GM18526 (cell line): ENCODE data around the gene SBK1.

Source experiments
- POLR2A ChIP-seq: IDR thresholded peaks from 3 replicates; pipeline ENCODE4 v1.6.1; 2011; ENCODE audit not compliant: insufficient read length; ENCODE audit errors: extremely low read depth

The SBK1 gene

DNA sequence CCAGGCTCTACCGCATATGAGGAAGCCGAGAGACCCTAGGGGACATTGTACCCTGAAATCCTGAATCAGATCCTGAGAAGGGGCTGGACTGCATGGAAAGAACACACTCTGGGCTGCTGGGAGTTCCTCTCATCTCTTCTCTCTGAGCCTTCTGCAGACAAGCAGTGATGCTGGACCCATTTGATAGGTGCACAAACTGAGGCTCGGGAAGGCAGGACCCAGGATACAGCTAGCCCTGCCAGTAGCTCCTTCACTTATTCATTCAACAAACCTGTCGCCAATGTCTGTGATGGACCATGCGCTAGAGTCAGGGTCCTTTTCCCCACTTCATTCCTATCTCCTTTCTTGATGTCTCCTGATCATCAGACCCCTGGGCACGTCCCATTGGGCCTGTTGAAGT is 1.9 kb downstream of the SBK1 start:
- no peak for TF ChIP-seq POLR2A

DNA sequence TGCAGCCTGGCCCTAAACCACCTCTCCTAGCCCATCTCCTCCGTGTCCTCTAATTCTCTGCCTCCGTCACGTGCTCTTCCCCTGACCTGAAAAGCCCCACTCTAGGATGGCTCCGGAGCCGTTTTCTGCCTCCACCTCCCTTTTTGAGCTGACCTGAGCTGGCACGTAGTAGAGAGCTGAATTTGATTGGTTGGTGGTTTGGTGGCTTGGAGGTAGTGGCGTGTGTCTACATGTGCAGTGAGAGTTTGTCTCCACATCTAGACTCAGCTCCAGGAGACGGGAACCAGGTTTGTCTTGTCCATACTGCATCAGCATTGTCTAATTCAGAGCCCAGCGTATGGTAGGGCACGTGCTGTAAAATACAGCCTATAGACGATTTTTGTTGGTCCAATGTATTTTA is 3.0 kb downstream of the SBK1 start:
- no peak for TF ChIP-seq POLR2A

DNA sequence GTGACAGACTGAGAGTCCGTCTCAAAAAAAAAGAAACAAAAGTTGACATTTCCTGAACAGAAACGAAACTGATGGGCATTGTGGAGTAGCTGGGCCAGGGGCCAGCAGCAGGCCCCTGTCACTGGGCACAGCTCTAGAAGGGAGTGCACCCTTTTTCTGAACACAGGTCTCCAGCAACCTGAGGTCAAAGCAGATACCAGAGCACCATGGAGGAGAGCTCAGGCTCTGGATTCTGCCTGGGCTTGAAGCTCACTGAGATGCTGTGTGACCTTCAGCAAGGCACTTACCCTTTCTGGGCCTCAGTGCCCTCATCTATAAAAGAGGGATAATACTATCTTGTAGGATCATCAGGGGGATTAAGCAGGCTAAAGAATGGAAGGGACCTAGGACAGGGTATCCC is 5.0 kb downstream of the SBK1 start:
- TF ChIP-seq POLR2A: no peak

DNA sequence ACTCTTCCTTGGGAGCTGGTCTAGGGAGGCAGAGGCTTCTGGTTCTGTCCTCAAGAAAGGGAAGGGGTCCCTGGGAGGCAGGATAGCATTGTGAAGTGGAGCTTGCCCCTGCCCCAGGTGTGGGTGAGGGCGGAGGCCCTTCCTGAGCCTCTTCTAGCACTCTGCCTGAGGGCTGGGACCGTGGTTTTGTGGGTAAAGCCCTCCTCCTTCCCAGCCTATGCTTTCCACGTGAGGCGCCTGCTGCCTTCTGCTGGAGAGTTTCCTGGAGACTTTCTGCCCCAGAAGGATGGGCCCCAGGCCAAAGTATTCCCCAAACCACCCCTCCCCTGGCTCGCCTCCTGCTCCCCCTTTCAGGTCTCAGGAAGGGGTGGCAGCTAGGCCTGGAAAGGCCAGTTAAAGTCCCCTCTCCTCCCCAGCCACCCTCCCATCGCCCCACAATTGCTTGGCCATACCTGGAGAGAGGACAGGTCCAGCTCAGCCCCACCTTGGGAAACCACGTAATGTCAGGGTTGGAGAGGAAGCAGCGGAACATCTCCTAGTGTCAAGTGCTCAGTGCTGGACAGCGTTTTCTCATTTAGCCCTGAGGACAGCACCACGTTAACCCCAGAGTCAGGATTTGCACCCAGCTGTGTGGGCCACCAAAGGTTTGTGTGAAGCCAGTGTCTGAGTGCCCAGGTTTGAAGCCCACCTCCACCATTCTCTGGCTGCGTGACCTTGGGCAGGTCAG is 5.6 kb downstream of the SBK1 start:
- no peak for TF ChIP-seq POLR2A

DNA sequence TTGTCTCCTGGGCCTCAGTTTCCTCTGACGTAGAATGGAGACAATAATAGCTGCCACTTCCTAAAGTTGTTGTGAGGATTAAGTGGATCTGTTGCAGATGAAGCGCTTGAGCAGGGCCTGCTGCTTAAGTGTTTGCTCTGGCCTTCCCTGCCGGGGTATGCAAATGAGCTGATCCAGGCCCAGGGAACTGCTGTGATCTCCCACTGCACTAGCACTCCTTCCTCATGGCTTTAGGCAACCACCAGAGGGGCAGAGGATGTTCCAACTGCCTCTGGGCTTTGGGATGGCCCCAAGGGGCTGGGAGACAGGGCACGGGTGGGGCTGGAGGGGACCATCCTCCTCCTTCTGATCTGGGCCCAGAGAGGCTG is 6.2 kb downstream of the SBK1 start:
- no peak for TF ChIP-seq POLR2A

DNA sequence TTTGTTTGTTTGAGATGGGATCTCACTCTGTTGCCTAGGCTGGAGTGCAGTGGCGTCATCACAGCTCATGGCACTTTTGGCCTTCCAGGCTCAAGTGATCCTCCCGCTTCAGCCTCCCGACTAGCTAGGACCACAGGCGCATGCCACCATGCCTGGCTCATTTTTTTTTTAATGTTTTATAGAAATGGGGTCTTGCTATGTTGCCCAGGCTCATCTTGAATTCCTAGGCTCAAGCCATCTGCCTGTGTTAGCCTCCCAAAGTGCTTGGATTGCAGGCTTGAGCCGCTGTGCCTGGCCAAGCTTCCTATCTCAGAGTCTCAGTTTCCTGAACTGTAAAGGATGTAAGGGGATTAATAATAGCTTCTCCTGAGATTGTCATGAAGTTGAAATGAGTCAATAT is 8.0 kb downstream of the SBK1 start:
- no peak for TF ChIP-seq POLR2A

DNA sequence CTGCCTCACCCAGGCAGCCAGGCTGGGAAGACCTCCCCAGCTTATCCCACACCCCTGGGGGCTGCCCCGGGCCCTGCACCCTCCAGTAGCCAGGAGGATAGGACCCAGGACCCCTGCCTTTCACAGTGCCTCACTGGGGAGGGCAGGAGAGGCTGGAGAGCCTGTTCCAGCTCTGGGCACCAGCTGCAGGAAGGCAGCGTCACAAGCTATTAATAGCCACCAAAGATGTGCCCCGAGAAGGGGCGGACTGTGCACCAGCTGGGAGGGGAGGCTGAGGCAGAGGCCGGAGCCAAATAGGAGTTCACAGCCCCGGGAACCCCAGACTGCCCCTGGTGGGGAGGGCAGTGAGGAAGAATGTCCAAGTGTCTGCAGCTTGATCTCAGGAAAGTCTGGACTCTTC is 8.8 kb downstream of the SBK1 start:
- TF ChIP-seq POLR2A: no peak

DNA sequence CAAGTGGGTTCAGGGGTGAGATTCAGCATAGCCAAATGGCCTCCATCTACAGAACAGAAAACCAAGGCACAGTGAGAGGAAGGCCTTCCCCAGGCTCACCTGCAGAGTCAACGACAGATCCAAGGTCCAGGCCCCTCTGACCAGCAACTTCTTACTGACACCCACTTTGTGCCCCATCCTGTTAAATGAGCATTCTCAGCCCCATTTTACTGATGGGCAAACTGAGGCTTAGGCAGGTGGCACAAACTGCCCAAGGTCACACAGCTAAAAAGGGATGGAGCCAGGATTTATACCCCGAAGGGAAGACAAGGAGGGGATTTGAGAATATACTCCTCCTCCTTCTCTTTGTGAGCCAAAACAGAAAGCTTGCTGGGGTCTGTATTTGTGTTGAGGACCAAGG is 9.3 kb downstream of the SBK1 start:
- no peak for TF ChIP-seq POLR2A

DNA sequence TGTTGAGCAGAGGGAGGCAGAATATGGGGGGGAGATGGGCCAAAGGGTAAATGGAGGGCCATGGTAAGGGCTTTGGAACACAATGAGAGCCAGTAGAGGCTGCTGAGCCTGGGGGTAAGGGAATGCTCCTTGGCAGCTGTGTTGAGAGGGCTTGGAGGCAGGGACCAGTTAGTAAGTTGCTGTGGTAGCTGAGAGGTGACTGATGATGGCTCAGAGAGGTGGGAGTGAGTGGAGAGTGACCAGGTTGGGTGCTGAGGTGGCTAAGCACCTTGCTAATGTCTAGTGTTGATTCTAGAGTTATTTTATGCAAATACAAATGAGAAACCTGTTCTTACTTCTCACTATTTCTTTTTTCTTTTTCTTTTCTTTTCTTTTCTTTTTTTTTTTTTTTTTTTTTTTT is 10.8 kb downstream of the SBK1 start:
- TF ChIP-seq POLR2A: no peak

DNA sequence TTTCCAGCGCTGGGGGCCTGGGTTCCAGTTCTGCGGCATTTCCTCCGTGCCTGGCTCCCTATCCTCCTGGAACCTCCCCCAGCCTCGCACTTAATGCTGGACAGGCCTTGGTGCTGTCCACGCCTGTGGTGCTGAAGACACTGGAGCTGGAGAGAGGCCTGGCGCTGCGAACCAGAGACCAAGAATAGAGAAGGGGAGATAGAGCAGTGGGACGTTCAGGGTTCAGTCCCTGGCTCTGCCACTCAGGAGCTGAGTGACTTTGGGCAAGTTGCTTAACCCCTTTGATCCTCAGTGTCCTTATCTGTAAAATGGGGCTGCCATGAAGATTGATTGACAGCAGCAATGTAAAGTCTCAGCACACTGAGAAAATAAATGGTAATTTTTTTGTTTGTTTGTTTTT is 11.9 kb downstream of the SBK1 start:
- no peak for TF ChIP-seq POLR2A

DNA sequence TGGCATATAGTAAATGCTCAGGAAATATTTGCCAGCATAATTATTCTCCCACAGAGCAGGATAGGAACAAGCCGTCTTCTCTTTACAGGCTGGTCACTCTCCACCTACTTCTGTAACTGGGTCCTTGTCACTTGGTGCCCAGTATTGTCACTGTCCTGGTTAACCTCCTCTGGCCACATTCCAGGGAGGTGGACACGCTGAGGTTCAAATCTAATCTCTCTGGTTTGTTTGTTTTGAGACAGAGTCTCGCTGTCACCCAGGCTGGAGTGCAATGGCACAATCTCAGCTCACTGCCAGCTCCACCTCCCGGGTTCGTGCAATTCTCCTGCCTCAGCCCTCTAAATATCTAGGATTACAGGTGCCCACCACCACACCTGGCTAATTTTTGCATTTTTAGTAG is 15.6 kb downstream of the SBK1 start:
- TF ChIP-seq POLR2A: no peak

DNA sequence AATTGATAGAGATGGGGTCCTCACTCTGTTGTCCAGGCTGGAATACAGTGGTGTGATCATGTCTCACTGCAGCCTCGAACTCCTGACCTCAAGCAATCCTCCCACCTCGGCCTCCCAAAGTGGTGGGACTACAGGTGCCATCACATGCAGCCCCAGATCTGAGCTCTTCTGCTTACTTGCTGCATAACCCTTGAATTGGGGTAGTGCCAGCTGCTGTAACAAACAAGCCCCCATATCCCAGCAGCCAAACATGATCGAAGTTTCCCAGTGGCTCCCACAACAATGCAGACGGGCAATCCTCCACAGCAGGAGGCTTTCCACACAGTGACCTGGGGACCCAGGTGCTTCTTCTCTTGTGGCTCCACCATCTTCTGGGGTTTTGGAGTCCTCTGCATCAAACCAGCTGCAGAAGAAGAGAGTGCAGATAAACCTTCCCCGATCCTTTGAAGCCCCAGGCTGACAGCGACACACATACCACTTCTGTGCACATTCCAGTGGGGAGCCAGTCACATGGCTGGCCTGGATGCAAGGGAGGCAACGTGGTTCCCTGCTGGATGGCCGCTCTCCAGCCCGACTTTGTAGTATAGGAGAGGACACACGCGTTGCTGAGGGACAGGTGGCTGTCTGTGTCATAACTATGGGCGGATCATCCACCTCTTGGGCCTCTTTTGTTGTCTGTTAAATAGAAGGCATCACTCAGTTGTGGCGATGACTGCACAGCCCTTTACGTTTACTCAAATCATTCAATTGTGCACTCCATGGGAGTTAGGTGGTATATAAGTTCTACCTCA is 16.7 kb downstream of the SBK1 start:
- TF ChIP-seq POLR2A: no peak

DNA sequence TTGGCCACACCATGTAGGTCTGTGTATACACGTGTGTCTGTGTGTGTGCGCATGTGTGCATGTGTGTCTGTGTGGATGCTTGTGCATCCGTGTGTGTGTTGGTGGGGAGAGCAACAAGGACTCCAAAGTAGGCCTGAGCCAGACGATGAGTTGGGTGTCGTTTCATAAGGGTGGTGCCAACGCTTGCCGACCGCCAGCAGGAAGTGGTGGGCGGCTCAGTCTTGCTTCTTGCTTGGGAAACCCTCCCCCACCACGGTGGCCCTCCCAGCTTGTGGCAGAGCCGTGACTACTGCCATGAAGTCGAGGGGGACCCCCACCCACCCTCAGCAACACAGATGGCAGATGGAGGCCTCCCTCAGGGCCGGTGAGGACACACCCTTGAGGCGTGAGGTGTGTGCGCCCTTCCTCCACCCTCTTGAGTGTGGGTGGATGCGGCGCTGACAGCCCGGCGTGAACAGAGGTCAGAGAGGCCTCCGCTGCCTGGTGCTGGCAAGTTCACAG is 17.5 kb downstream of the SBK1 start:
- TF ChIP-seq POLR2A: no peak

DNA sequence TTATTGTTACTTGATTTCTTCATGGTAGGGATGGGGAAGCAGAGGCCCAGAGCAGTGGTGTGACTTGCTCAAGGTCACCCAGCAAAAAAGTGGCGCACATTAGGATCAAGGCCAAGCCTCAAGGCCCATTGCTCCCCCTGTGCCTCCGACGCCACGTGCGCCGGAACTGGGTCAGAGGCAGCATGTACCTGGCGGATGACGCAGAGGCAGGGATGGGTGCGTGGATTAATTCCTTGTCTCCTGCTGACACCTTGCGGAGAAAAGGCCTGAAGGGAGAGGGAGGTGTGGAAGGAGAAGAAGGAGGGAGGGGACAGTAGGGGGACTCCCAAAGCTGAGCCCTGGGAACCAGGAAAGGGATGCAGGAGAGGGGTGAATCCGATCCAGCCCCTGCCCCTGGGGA is 18.5 kb downstream of the SBK1 start:
- no peak for TF ChIP-seq POLR2A

DNA sequence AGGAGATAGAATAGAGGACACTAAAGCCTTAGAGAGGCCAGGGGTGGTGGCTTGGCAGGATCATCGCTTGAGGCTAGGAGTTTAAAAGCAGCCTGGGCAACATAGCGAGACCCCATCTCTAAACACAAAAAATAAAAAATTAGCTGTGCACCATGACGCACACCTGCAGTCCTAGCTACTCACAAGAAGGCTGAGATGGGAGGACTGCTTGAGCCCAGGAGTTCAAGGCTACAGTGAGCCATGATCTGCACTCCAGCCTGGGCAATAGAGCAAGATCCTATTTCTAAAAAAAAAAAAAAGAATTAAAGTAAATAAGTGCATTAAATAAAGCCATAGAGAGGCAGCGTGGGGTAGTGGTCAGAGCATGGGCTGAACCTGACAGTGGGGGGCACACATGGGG is 19.1 kb downstream of the SBK1 start:
- no peak for TF ChIP-seq POLR2A

DNA sequence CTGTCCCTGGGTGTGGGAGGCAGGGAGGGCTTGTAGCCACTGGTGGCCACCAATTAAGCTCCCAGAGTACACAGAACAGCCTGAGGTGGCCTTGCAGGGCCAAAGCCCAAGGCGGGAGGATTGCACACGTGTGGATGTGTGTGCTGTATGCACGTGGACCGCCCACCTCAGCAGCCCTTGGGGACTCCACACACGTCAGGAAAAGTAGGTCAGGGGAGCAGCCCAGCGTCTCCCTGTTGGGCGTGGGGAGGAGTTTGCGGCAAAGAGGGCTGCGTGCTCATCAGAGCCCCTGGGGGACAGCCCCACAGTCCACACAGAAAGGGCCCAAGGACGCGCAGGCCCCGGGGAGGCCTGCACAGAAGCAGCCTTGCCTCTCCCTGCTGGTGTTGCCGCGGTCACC is 19.6 kb downstream of the SBK1 start:
- TF ChIP-seq POLR2A: no peak

DNA sequence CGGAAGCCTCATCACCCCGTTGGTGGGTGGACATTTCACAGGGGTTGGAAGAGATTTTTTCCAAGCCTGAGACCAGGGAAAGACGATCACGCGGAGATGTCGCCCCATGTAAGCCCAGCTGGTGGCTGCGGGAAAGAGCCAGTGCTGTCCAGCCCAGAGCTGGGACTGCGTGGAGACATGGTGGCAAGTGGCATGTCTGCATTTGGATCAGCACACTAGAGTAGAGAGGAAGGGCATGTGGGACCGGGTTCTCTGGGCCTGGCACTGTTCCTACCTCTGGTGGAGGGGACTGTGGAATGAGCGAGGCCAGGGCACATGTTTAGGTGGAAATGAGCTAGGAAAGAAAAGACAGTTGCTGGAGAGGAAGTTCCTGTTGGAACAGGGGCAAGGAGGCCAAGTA is 20.0 kb downstream of the SBK1 start:
- no peak for TF ChIP-seq POLR2A
